GM12891 (cell line): ENCODE measurements around the gene PSMD6.

Experiments used
- POLR2A ChIP-seq: IDR thresholded peaks from 2 replicates; pipeline ENCODE4 v1.6.1; 2011; ENCODE audit warnings: low read depth, low read length, control low read depth
- POLR2AphosphoS5 ChIP-seq: IDR thresholded peaks from 2 replicates; pipeline ENCODE4 v1.6.1; 2011; ENCODE audit warnings: low read depth, low read length, control low read depth

- TF ChIP-seq POLR2AphosphoS5 (no peak), POLR2A (no peak)
Measured at GRCh38 chr3:64053581-64053980, 30.3 kb upstream of the PSMD6 start.
